ENCODE results near the gene SCGN. TPM values are rescaled to one million over a fixed set of nuclear protein-coding genes. Genes with fewer than 3 reads are reported as not detected.
A peak's percentile ranks its signal among the peaks of the same experiment; 100 is the strongest.

SCGN gene
- total and polyA plus RNA-seq, 2 of the 13 experiments (the other 11 are each of a cell fraction or from before 2014, with no cell fraction given), result 2.9 to 29.0 TPM

GRCh38 chr6:25745836-25746235, 93.8 kb downstream of the SCGN start:
- Histone ChIP-seq H3K27ac (ENCODE audit: extremely low read length, insufficient read depth, low read length) (no peak overlapping the region), H3K9me3 (ENCODE audit: low read length) (no peaks in the 10 kb centered on the region), H3K4me3 (replicated peaks in 1 of 3; ENCODE audit: insufficient read depth in 1 of 3, low read depth in 2 of 3, low read length in 3 of 3) (no peak overlapping the region), H3K36me3 (replicated peaks in 1 of 2; ENCODE audit: control insufficient read depth in 1 of 2, insufficient read depth in 2 of 2, low read length in 2 of 2) (no peaks in the 10 kb centered on the region), H3K4me1 (ENCODE audit: insufficient read depth, low read length) (peaks cover 58% of the 10 kb centered on the region), H3K79me2 (ENCODE audit: insufficient read depth, low read length) (no peaks in the 10 kb centered on the region), H2AFZ (ENCODE audit: low read length) (no peak overlapping the region), H3K27me3 (ENCODE audit: control insufficient read depth in 1 of 2, insufficient read depth in 2 of 2, low read length in 2 of 2) (no peaks in the 10 kb centered on the region), H3K4me2 (ENCODE audit: low read depth, low read length) (no peak overlapping the region), H4K20me1 (ENCODE audit: insufficient read depth, low read length) (no peaks in the 10 kb centered on the region), H3K9ac (ENCODE audit: insufficient read depth, low read depth, low read length) (no peak overlapping the region)
- ATAC-seq (no peak), DNase-seq (ENCODE audit: low spot score) (no peak), FAIRE-seq (no peak)
- intact Hi-C loops (cut with micrococcal nuclease; ENCODE audit: unreplicated experiment), result no loop called here
- no TSS peak for BruUV-seq (replicated peaks)
- POLR2A ChIA-PET, result no interaction called here
- TF ChIP-seq CEBPB (IDR thresholded peaks at IDR 0.05; ENCODE audit: borderline replicate concordance, low read depth, low read length), result peak; percentile 88
- no peak for TF ChIP-seq TOPORS (CRISPR knock-in tag; IDR thresholded peaks at IDR 0.05)
- TF ChIP-seq CEBPG (CRISPR knock-in tag; IDR thresholded peaks at IDR 0.05), result peak; percentile 61
- in situ Hi-C loops (cut with HindIII; ENCODE audit: extremely low pct_ligation_motif_present, low pct_unique_long_range_greater_than_20kb), result no loop called here
- CTCF ChIA-PET (ENCODE audit: low intra/inter-chr PET ratio, low total read pairs), result no interaction called here
- WGBS (ENCODE audit: low lambda C conversion rate), result 57% methylated on average over 4 of the region's 4 CpGs

DNA sequence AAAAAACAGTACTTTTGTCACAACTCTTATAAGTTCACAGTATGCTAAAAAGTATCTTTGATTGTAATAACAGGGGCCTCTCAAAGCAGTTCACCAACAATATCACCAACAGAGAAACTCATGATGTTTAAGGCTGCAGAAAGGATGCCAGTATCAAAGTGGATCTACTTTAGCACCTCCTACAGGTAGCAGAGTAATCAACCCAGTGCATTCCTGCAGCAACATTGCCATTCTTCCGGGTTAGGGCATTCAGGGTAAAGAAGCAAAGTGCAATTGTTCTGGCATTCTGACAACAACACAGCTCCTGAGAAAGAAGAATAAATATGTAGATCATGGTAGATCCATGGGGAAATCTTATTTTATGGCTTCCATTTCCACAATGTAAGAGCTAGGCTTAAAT, 95.0 kb downstream of the SCGN start:
- DNase-seq (ENCODE audit: low spot score) (peak; percentile 21), ATAC-seq (peak; percentile 41; the same call in 2 of the 3 replicates), FAIRE-seq (no peak)
- no peaks in the 10 kb centered on the region for H4K20me1 ChIP-seq (ENCODE audit: insufficient read depth, low read length)
- H3K79me2 ChIP-seq (ENCODE audit: insufficient read depth, low read length), result no peaks in the 10 kb centered on the region
- H2AFZ ChIP-seq (ENCODE audit: low read length), result no peak overlapping the region
- H3K4me2 ChIP-seq (ENCODE audit: low read depth, low read length), result peak overlapping the region; percentile 77
- no peaks in the 10 kb centered on the region for H3K36me3 ChIP-seq (replicated peaks in 1 of 2; ENCODE audit: control insufficient read depth in 1 of 2, insufficient read depth in 2 of 2, low read length in 2 of 2)
- no peak overlapping the region for H3K4me3 ChIP-seq (replicated peaks in 1 of 3; ENCODE audit: insufficient read depth in 1 of 3, low read depth in 2 of 3, low read length in 3 of 3)
- in situ Hi-C loops (cut with HindIII; ENCODE audit: extremely low pct_ligation_motif_present, low pct_unique_long_range_greater_than_20kb) (no loop called here), intact Hi-C loops (cut with micrococcal nuclease; ENCODE audit: unreplicated experiment) (no loop called here)
- H3K27ac ChIP-seq (ENCODE audit: extremely low read length, insufficient read depth, low read length), result no peak overlapping the region
- no TSS peak for BruUV-seq (replicated peaks)
- H3K9ac ChIP-seq (ENCODE audit: insufficient read depth, low read depth, low read length), result no peak overlapping the region
- no peaks in the 10 kb centered on the region for H3K9me3 ChIP-seq (ENCODE audit: low read length)
- no peaks in the 10 kb centered on the region for H3K27me3 ChIP-seq (ENCODE audit: control insufficient read depth in 1 of 2, insufficient read depth in 2 of 2, low read length in 2 of 2)
- peaks cover 60% of the 10 kb centered on the region for H3K4me1 ChIP-seq (ENCODE audit: insufficient read depth, low read length)
- 15% methylated on average over 1 of the region's 1 CpG for WGBS (ENCODE audit: low lambda C conversion rate)
- CTCF ChIA-PET (ENCODE audit: low intra/inter-chr PET ratio, low total read pairs), result no interaction called here
- POLR2A ChIA-PET, result no interaction called here
- TF ChIP-seq, protein P1, sequence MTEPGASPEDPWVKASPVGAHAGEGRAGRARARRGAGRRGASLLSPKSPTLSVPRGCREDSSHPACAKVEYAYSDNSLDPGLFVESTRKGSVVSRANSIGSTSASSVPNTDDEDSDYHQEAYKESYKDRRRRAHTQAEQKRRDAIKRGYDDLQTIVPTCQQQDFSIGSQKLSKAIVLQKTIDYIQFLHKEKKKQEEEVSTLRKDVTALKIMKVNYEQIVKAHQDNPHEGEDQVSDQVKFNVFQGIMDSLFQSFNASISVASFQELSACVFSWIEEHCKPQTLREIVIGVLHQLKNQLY (CRISPR knock-in tag; IDR thresholded peaks at IDR 0.05), result no peak
- TF ChIP-seq ASH2L (IDR thresholded peaks at IDR 0.05; ENCODE audit: insufficient read length, low read depth, low read length) (no peak), ZBTB44 (CRISPR knock-in tag; IDR thresholded peaks at IDR 0.05) (no peak), HDAC1 (CRISPR knock-in tag; IDR thresholded peaks at IDR 0.05) (0 out of 2 replicates have a peak, but pooled peaks have one; percentile 28), ZNF431 (CRISPR knock-in tag; IDR thresholded peaks at IDR 0.05; ENCODE audit: borderline replicate concordance, low read depth) (no peak), POGZ (CRISPR knock-in tag; IDR thresholded peaks at IDR 0.05) (0 out of 2 replicates have a peak, but pooled peaks have one; percentile 45), ZNF44 (CRISPR knock-in tag; IDR thresholded peaks at IDR 0.05) (no peak), JUND (CRISPR knock-in tag; IDR thresholded peaks at IDR 0.05) (no peak), THRA (CRISPR knock-in tag; IDR thresholded peaks at IDR 0.05; ENCODE audit: borderline replicate concordance) (peak; percentile 92), HNF4A (CRISPR knock-in tag; IDR thresholded peaks at IDR 0.05) (peak; percentile 51), MED1 (CRISPR knock-in tag; IDR thresholded peaks at IDR 0.05) (peak; percentile 59; the same call in 1 of the 2 replicates), ZBTB8A (CRISPR knock-in tag; IDR thresholded peaks at IDR 0.05; ENCODE audit: borderline replicate concordance, low read depth) (no peak), FOXO1 (CRISPR knock-in tag; IDR thresholded peaks at IDR 0.05) (0 out of 2 replicates have a peak, but pooled peaks have one; percentile 26), ELF1 (CRISPR knock-in tag; IDR thresholded peaks at IDR 0.05) (peak; percentile 85), STAG1 (CRISPR knock-in tag; IDR thresholded peaks at IDR 0.05) (peak; percentile 12; the same call in 1 of the 2 replicates)
